Sigmoid colon (tissue), 3 donors: ENCODE measurements around the gene PLPP4.

Experiments used
- CTCF ChIP-seq, 4 experiments: fragments of 450-650 bp in 3 of 4; fragments of 200-600 bp in 1 of 4; IDR thresholded peaks; one replicate each; pipeline ENCODE4 v1.5.1; 2016 to 2019; ENCODE audit warnings: antibody characterized with exemption in 4 of 4, mild to moderate bottlenecking in 3 of 4, moderate library complexity in 2 of 4
- POLR2A ChIP-seq, 2 donors: fragments of 450-650 bp; IDR thresholded peaks; one replicate each; pipeline ENCODE4 v1.6.1; 2016; ENCODE audit warnings: antibody characterized with exemption in 2 of 2, mild to moderate bottlenecking in 2 of 2, moderate library complexity in 2 of 2

- TF ChIP-seq CTCF (IDR thresholded peaks at IDR 0.05) (no peak), POLR2A (IDR thresholded peaks at IDR 0.05) (no peak)
Observed at GRCh38 chr10:120477021-120477742, 20.2 kb downstream of the PLPP4 start.
